HCT116 (cell line): Measurements from ENCODE around the gene LAMB4. TPM values are rescaled to one million over a fixed set of nuclear protein-coding genes. Genes with fewer than 3 reads are reported as not detected.

Source experiments
- ATAC-seq: fragments of 200-7000 bp; cut with Tn5 transposase; 2 replicates; pipeline ENCODE4 v1.9.1; 2020; ENCODE audit warnings: mild to moderate bottlenecking, moderate library complexity
- BruUV-seq: library from RNA; stranded (reverse); fragments of 400-500 nt; replicated peaks from 2 replicates; lab custom pipeline; 2021; lab: Mats Ljungman, UMichigan
- CTCF ChIA-PET: fragments of 300-600 bp; sonication (Branson Sonifier 250); formaldehyde crosslinking; loops from one replicate; lab custom pipeline; 2021; ENCODE audit warnings: antibody characterized with exemption; lab: Charles Lee
- POLR2A ChIA-PET: fragments of 300-600, 350-600 bp; sonication (Branson Sonifier 250); formaldehyde crosslinking; loops from one replicate; lab custom pipeline; 2021; ENCODE audit warnings: antibody characterized with exemption; lab: Charles Lee
- RAD21 ChIA-PET, 2 experiments: fragments of 300-600 bp; sonication (Branson Sonifier 250); formaldehyde crosslinking; loops; one replicate each; lab custom pipeline; 2023; ENCODE audit warnings: low total read pairs in 2 of 2; ENCODE audit not compliant: uncharacterized antibody in 2 of 2, unreplicated experiment in 2 of 2, low non-redundant PET in 1 of 2; lab: Charles Lee
- DNase-seq: peaks from one replicate; pipeline ENCODE4 v3.0.0-alpha.2; 2010; ENCODE audit warnings: low read depth, low spot score
- H2AFZ ChIP-seq: fragments of 200-600 bp; shearing (Covaris generic), sonication (generic); 2 replicates; pipeline ENCODE4 v1.6.1; 2017; ENCODE audit warnings: low read depth, mixed run types, mixed read lengths, antibody characterized with exemption, low read length; ENCODE audit not compliant: poor library complexity, severe bottlenecking
- H3K27ac ChIP-seq: 2 replicates; pipeline ENCODE4 v1.5.1; 2012; ENCODE audit warnings: low read depth, low read length
- H3K27me3 ChIP-seq: fragments of 200-600 bp; sonication (generic); 2 replicates; pipeline ENCODE4 v1.6.1; 2016; ENCODE audit warnings: mixed run types, low read length, mixed read lengths; ENCODE audit not compliant: insufficient read depth
- H3K36me3 ChIP-seq, 2 experiments: fragments of 200-500 bp in 1 of 2; fragments of 200-600 bp in 1 of 2; sonication (Bioruptor generic) in 1 of 2; sonication (generic) in 1 of 2; 2 replicates each; pipeline versions ENCODE4 v1.5.1 to v1.6.1; 2014 to 2016; ENCODE audit warnings: low read length in 2 of 2, inconsistent platforms in 1 of 2, mixed read lengths in 1 of 2, mixed run types in 1 of 2; ENCODE audit not compliant: insufficient read depth in 2 of 2, control insufficient read depth in 1 of 2
- H3K4me1 ChIP-seq, 2 experiments: fragments of 200-600 bp in 1 of 2; sonication (generic) in 1 of 2; 2 replicates each; pipeline versions ENCODE4 v1.5.1 to v1.6.1; 2012 to 2017; ENCODE audit warnings: low read length in 2 of 2, inconsistent platforms in 1 of 2, mild to moderate bottlenecking in 1 of 2, mixed read lengths in 1 of 2, mixed run types in 1 of 2, moderate library complexity in 1 of 2; ENCODE audit not compliant: insufficient read depth in 2 of 2, control insufficient read depth in 1 of 2
- H3K4me2 ChIP-seq: fragments of 200-600 bp; sonication (generic); 2 replicates; pipeline ENCODE4 v1.6.1; 2017; ENCODE audit warnings: mixed run types, low read length, mixed read lengths
- H3K4me3 ChIP-seq, 2 experiments: fragments of 200-600 bp in 1 of 2; sonication (generic) in 1 of 2; replicated peaks in 1 of 2; 2 replicates each; pipeline ENCODE4 v1.5.1; 2011 to 2016; ENCODE audit warnings: low read length in 2 of 2, control low read depth in 1 of 2, low read depth in 1 of 2, mild to moderate bottlenecking in 1 of 2, mixed read lengths in 1 of 2, mixed run types in 1 of 2
- H3K79me2 ChIP-seq: fragments of 200-600 bp; sonication (generic); 2 replicates; pipeline ENCODE4 v1.6.1; 2017; ENCODE audit warnings: mild to moderate bottlenecking, mixed run types, low read length, moderate library complexity, mixed read lengths; ENCODE audit not compliant: insufficient read depth
- H3K9ac ChIP-seq: fragments of 200-600 bp; sonication (generic); 2 replicates; pipeline ENCODE4 v1.6.1; 2016; ENCODE audit warnings: low read length, mixed read lengths
- H3K9me2 ChIP-seq: fragments of 200-600 bp; sonication (generic), shearing (Covaris generic); 2 replicates; pipeline ENCODE4 v1.6.1; 2017; ENCODE audit warnings: mixed run types, mild to moderate bottlenecking, moderate library complexity; ENCODE audit not compliant: insufficient read depth
- H3K9me3 ChIP-seq, 2 experiments: fragments of 200-500 bp in 1 of 2; fragments of 200-600 bp in 1 of 2; sonication (Bioruptor generic) in 1 of 2; sonication (generic) in 1 of 2; 2 replicates each; pipeline ENCODE4 v1.6.1; 2014 to 2017; ENCODE audit warnings: low read length in 2 of 2, mixed read lengths in 2 of 2, inconsistent platforms in 1 of 2, low read depth in 1 of 2, mild to moderate bottlenecking in 1 of 2, mixed run types in 1 of 2, moderate library complexity in 1 of 2; ENCODE audit not compliant: control insufficient read depth in 1 of 2, insufficient read depth in 1 of 2
- H4K20me1 ChIP-seq: fragments of 200-600 bp; sonication (generic), shearing (Covaris generic); 2 replicates; pipeline ENCODE4 v1.6.1; 2017; ENCODE audit warnings: mixed run types, mild to moderate bottlenecking, moderate library complexity; ENCODE audit not compliant: insufficient read depth
- ATF3 ChIP-seq: IDR thresholded peaks from 2 replicates; pipeline ENCODE4 v1.6.1; 2012
- CBX3 ChIP-seq: IDR thresholded peaks from 2 replicates; pipeline ENCODE4 v1.6.1; 2012; ENCODE audit warnings: low read depth
- CEBPB ChIP-seq: IDR thresholded peaks from 2 replicates; pipeline ENCODE4 v1.6.1; 2012; ENCODE audit warnings: low read depth
- CTCF ChIP-seq, 3 experiments: fragments of 200-600 bp in 1 of 3; sonication (generic) in 1 of 3; IDR thresholded peaks in 2 of 3; conservative IDR thresholded peaks in 1 of 3; 2 replicates each; pipeline ENCODE4 v1.5.1; 2012 to 2017; ENCODE audit warnings: low read depth in 2 of 3, low read length in 2 of 3, antibody characterized with exemption in 1 of 3, borderline replicate concordance in 1 of 3, control low read depth in 1 of 3, mild to moderate bottlenecking in 1 of 3, mixed read lengths in 1 of 3, mixed run types in 1 of 3, moderate library complexity in 1 of 3; ENCODE audit not compliant: insufficient read depth in 1 of 3
- EZH2 ChIP-seq: fragments of 200-600 bp; sonication (generic); IDR thresholded peaks from 2 replicates; pipeline ENCODE4 v1.6.1; 2017; ENCODE audit warnings: antibody characterized with exemption, mixed run types
- FOSL1 ChIP-seq: IDR thresholded peaks from 2 replicates; pipeline ENCODE4 v1.6.1; 2012; ENCODE audit warnings: low read depth
- JUND ChIP-seq: IDR thresholded peaks from 2 replicates; pipeline ENCODE4 v1.6.1; 2012
- MAX ChIP-seq: IDR thresholded peaks from 2 replicates; pipeline ENCODE4 v1.6.1; 2012
- POLR2A ChIP-seq: IDR thresholded peaks from 2 replicates; pipeline ENCODE4 v1.7.0; 2011; ENCODE audit warnings: borderline replicate concordance; ENCODE audit not compliant: insufficient read depth, insufficient read length; ENCODE audit errors: extremely low read depth
- POLR2AphosphoS5 ChIP-seq: IDR thresholded peaks from 2 replicates; pipeline ENCODE4 v1.6.1; 2011; ENCODE audit warnings: mild to moderate bottlenecking, low read depth, low read length, moderate library complexity
- RAD21 ChIP-seq: IDR thresholded peaks from 2 replicates; pipeline ENCODE4 v1.6.1; 2012; ENCODE audit warnings: low read depth, mild to moderate bottlenecking
- SIN3A ChIP-seq: IDR thresholded peaks from 2 replicates; pipeline ENCODE4 v1.6.1; 2012; ENCODE audit warnings: low read depth
- SP1 ChIP-seq: IDR thresholded peaks from 2 replicates; pipeline ENCODE4 v1.6.1; 2012; ENCODE audit warnings: low read depth
- ZBTB33 ChIP-seq: IDR thresholded peaks from 2 replicates; pipeline ENCODE4 v1.6.1; 2011; ENCODE audit warnings: mild to moderate bottlenecking, low read length, moderate library complexity; ENCODE audit not compliant: insufficient replicate concordance; ENCODE audit errors: extremely low read depth
- ZFX ChIP-seq: fragments of 450-650 bp; IDR thresholded peaks from 2 replicates; pipeline ENCODE4 v1.6.1; 2017
- intact Hi-C: fragments of 100-400 bp; cut with micrococcal nuclease; formaldehyde crosslinking; loops from 2 replicates; pipeline ENCODE4 v1.10.0; 2022
- total RNA-seq: library from RNA; stranded (reverse); gene quantifications from one replicate; pipeline ENCODE4 v1.2.1, GENCODE V29; 2021; ENCODE audit not compliant: unreplicated experiment

The LAMB4 gene
- total RNA-seq, 1 experiment from 2014 or later = not detected

- Histone ChIP-seq H2AFZ (no peak overlapping the region), H3K79me2 (no peaks in the 10 kb centered on the region), H3K9ac (no peak overlapping the region), H3K27me3 (no peaks in the 10 kb centered on the region), H3K27ac (no peak overlapping the region), H3K4me3 (no peak overlapping the region), H3K36me3 (no peaks in the 10 kb centered on the region), H4K20me1 (no peaks in the 10 kb centered on the region), H3K4me1 (no peaks in the 10 kb centered on the region), H3K9me3 (no peaks in the 10 kb centered on the region), H3K4me2 (no peak overlapping the region), H3K9me2 (no peaks in the 10 kb centered on the region)
- DNase-seq = no peak
- no TSS peak for BruUV-seq
- ChIA-PET POLR2A (no interaction called here), RAD21 (no interaction called here), CTCF (no interaction called here)
- intact Hi-C loops = no loop called here
- ATAC-seq = no peak
- TF ChIP-seq CBX3 (no peak), ZFX (no peak), CTCF (IDR thresholded peaks at IDR 0.05 in 2 of 3, conservative IDR thresholded peaks at IDR 0.05 in 1 of 3; ENCODE audit: borderline replicate concordance in 1 of 3, insufficient read depth in 1 of 3, low read depth in 2 of 3, low read length in 2 of 3) (no peak), POLR2A (no peak), ATF3 (no peak), RAD21 (no peak), SP1 (no peak), FOSL1 (no peak), ZBTB33 (no peak), JUND (no peak), SIN3A (no peak), POLR2AphosphoS5 (no peak), MAX (no peak), EZH2 (no peak), CEBPB (no peak)
- TF ChIP-seq, all 23 proteins: peak for 0
Observed at GRCh38 chr7:108086962-108087361, 43.2 kb downstream of the LAMB4 start.
